GM13976 (cell line): ENCODE results near the gene GBP4.

Source experiments
- DNase-seq: peaks from one replicate; pipeline ENCODE4 v3.0.0; 2012; ENCODE audit warnings: low spot score
- CTCF ChIP-seq: IDR thresholded peaks from 2 replicates; pipeline ENCODE4 v1.5.1; 2012; ENCODE audit warnings: borderline replicate concordance, mild to moderate bottlenecking; ENCODE audit not compliant: insufficient read depth; ENCODE audit errors: extremely low read depth, missing control alignments, control extremely low read depth
- in situ Hi-C: fragments of 300-500 bp; cut with MboI; formaldehyde crosslinking; loops from one replicate; pipeline ENCODE4 v1.12.0; 2022; ENCODE audit warnings: low sequenced_read_pairs, mixed read lengths, inconsistent platforms; ENCODE audit not compliant: unreplicated experiment

Gene GBP4

GRCh38 chr1:89206373-89206772 lies 7.6 kb upstream of the GBP4 start:
- no peak for DNase-seq
- TF ChIP-seq CTCF: no peak
- in situ Hi-C loops: no loop called here

- in situ Hi-C loops: no loop called here
- no peak for TF ChIP-seq CTCF
- DNase-seq: no peak
Measured at GRCh38 chr1:89203166-89203565, 4.4 kb upstream of the GBP4 start.

- TF ChIP-seq CTCF: no peak
- no peak for DNase-seq
- in situ Hi-C loops: no loop called here
Measured at GRCh38 chr1:89201106-89201794, 2.5 kb upstream of the GBP4 start.

- DNase-seq: no peak
- TF ChIP-seq CTCF: no peak
- in situ Hi-C loops: no loop called here
Measured at GRCh38 chr1:89200663-89201062, 1.9 kb upstream of the GBP4 start.

GRCh38 chr1:89199525-89200031 lies 836 bp upstream of the GBP4 start:
- in situ Hi-C loops: no loop called here
- DNase-seq: peak; percentile 29
- no peak for TF ChIP-seq CTCF

- no peak for TF ChIP-seq CTCF
- in situ Hi-C loops: no loop called here
- no peak for DNase-seq
Measured at GRCh38 chr1:89198081-89198480, 661 bp downstream of the GBP4 start.
